ENCODE data around the gene CBFA2T3.

Gene CBFA2T3

DNA sequence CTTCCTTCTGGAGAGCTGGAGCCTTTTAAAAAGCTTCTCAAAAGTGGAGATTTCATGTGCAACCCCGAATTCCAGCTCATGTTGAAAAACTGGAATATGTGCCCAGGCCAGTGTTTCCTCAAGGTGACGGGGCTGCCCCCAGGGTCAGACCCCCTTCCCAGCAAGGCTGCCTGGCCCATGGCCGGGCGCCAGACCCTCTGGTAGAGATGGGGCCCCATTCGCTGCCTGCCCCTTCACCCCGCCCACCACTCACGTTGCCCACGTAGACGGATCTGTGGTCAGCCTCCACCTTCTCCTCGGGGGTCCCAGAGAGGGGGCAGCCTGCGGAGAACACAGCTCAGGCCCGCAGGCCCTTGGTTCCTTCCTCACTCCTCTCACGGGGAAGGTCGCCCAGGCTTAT, 111.7 kb downstream of the CBFA2T3 start:
- Histone ChIP-seq H2AFZ (ENCODE audit: low read depth, low read length) (no peak overlapping the region), H3K79me2 (ENCODE audit: low read length) (no peaks in the 10 kb centered on the region), H3K4me2 (ENCODE audit: low read length) (no peak overlapping the region), H3K36me3 (replicated peaks; ENCODE audit: low read depth, low read length) (peaks cover 3% of the 10 kb centered on the region), H3K27ac (ENCODE audit: low read length) (no peak overlapping the region), H3K4me1 (ENCODE audit: low read length) (peaks cover 2% of the 10 kb centered on the region), H3K9ac (ENCODE audit: low read length) (no peak overlapping the region), H3K4me3 (ENCODE audit: low read length) (no peak overlapping the region), H3K27me3 (ENCODE audit: low read depth, low read length) (peaks cover 5% of the 10 kb centered on the region), H4K20me1 (ENCODE audit: insufficient read depth, low read length) (no peaks in the 10 kb centered on the region), H3K9me3 (ENCODE audit: insufficient read depth, low read length) (no peaks in the 10 kb centered on the region)
- TF ChIP-seq CTCF (IDR thresholded peaks at IDR 0.05; ENCODE audit: low read depth, low read length) (no peak), EZH2phosphoT487 (IDR thresholded peaks at IDR 0.05; ENCODE audit: low read depth) (no peak)

DNA sequence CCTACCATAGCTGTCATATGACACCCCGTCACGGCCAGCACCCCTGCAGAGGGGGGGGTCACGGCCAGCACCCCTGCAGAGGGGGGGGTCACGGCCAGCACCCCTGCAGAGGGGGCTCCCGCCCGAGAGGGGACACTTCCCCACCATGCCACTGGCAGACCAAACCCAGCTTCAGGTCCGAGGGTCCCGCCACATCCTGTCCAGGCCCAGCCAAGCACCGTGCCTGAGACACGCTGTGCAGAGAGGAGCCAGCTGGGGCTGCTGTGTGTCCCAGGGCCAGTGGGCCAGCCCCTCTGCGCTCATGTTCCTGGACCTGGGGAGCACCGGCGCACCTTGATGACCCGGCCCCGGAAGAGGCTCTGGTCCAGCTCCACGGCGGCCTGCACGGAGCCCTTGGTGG, 112.5 kb downstream of the CBFA2T3 start:
- Histone ChIP-seq H3K4me1 (ENCODE audit: low read length) (no peaks in the 10 kb centered on the region), H3K9ac (ENCODE audit: low read length) (no peak overlapping the region), H3K27me3 (ENCODE audit: low read depth, low read length) (peaks cover 5% of the 10 kb centered on the region), H4K20me1 (ENCODE audit: insufficient read depth, low read length) (no peaks in the 10 kb centered on the region), H3K4me3 (ENCODE audit: low read length) (no peak overlapping the region), H3K27ac (ENCODE audit: low read length) (no peak overlapping the region), H3K79me2 (ENCODE audit: low read length) (no peaks in the 10 kb centered on the region), H3K4me2 (ENCODE audit: low read length) (no peak overlapping the region), H2AFZ (ENCODE audit: low read depth, low read length) (no peak overlapping the region), H3K36me3 (replicated peaks; ENCODE audit: low read depth, low read length) (peaks cover 9% of the 10 kb centered on the region), H3K9me3 (ENCODE audit: insufficient read depth, low read length) (no peaks in the 10 kb centered on the region)
- TF ChIP-seq CTCF (IDR thresholded peaks at IDR 0.05; ENCODE audit: low read depth, low read length), result no peak
- no peak for TF ChIP-seq EZH2phosphoT487 (IDR thresholded peaks at IDR 0.05; ENCODE audit: low read depth)

GRCh38 chr16:88864099-88864498, 112.9 kb downstream of the CBFA2T3 start:
- Histone ChIP-seq H3K4me2 (ENCODE audit: low read length) (no peak overlapping the region), H3K9me3 (ENCODE audit: insufficient read depth, low read length) (no peaks in the 10 kb centered on the region)
- no peak for TF ChIP-seq CTCF (IDR thresholded peaks at IDR 0.05; ENCODE audit: low read depth, low read length)
- TF ChIP-seq EZH2phosphoT487 (IDR thresholded peaks at IDR 0.05; ENCODE audit: low read depth), result no peak

DNA sequence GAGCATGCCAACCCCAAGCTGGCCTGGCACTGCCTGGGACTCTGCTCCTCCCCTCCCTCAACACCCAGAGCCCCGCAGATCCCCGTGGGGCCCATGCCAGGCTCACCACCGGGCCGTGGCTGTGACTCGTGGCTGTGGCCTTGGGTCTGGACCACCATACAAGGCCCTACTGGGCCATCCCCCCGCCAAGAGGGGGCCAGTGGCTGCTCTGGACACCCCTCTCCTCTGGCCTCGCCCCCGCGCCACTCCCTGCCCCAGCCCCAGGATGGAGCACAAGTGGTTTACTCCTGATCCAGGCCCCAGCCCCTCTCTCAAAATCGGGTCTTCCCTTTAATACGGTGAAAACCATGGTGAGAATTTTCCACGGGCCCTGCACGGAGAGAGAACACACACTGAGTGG, 113.6 kb downstream of the CBFA2T3 start:
- Histone ChIP-seq H3K4me1 (ENCODE audit: low read length) (no peaks in the 10 kb centered on the region), H3K79me2 (ENCODE audit: low read length) (no peaks in the 10 kb centered on the region), H3K4me3 (ENCODE audit: low read length) (no peak overlapping the region), H3K36me3 (replicated peaks; ENCODE audit: low read depth, low read length) (peaks cover 9% of the 10 kb centered on the region), H3K27me3 (ENCODE audit: low read depth, low read length) (no peaks in the 10 kb centered on the region), H2AFZ (ENCODE audit: low read depth, low read length) (no peak overlapping the region), H3K27ac (ENCODE audit: low read length) (no peak overlapping the region), H4K20me1 (ENCODE audit: insufficient read depth, low read length) (no peaks in the 10 kb centered on the region), H3K9me3 (ENCODE audit: insufficient read depth, low read length) (no peaks in the 10 kb centered on the region), H3K4me2 (ENCODE audit: low read length) (no peak overlapping the region), H3K9ac (ENCODE audit: low read length) (no peak overlapping the region)
- TF ChIP-seq CTCF (IDR thresholded peaks at IDR 0.05; ENCODE audit: low read depth, low read length) (no peak), EZH2phosphoT487 (IDR thresholded peaks at IDR 0.05; ENCODE audit: low read depth) (no peak)

More at GRCh38 chr16:88864099-88864498, 112.9 kb downstream of the CBFA2T3 start:
- Histone ChIP-seq H3K79me2 (ENCODE audit: low read length) (no peaks in the 10 kb centered on the region), H3K4me1 (ENCODE audit: low read length) (no peaks in the 10 kb centered on the region), H3K4me3 (ENCODE audit: low read length) (no peak overlapping the region), H3K36me3 (replicated peaks; ENCODE audit: low read depth, low read length) (peaks cover 9% of the 10 kb centered on the region), H4K20me1 (ENCODE audit: insufficient read depth, low read length) (no peaks in the 10 kb centered on the region), H3K27ac (ENCODE audit: low read length) (no peak overlapping the region), H3K9ac (ENCODE audit: low read length) (no peak overlapping the region), H2AFZ (ENCODE audit: low read depth, low read length) (no peak overlapping the region), H3K27me3 (ENCODE audit: low read depth, low read length) (peaks cover 5% of the 10 kb centered on the region)
